Smooth muscle cell (in vitro differentiated cells): ENCODE results near the gene MFSD6. TPM values are rescaled to one million over a fixed set of nuclear protein-coding genes. Genes with fewer than 3 reads are reported as not detected.

Experiments
- DNase-seq: peaks from one replicate; lab custom pipeline; 2025; ENCODE audit not compliant: unreplicated experiment; lab: John Stamatoyannopoulos, UW
- H2AFZ ChIP-seq: fragments of 200-600 bp; sonication (generic); 2 replicates; pipeline ENCODE4 v1.6.0; 2016; ENCODE audit warnings: antibody characterized with exemption, low read depth, mild to moderate bottlenecking
- H3F3A ChIP-seq: fragments of 200-600 bp; sonication (generic); 2 replicates; pipeline ENCODE4 v1.6.0; 2017; ENCODE audit warnings: antibody characterized with exemption, low read depth
- H3K27ac ChIP-seq: fragments of 200-600 bp; sonication (generic); 2 replicates; pipeline ENCODE4 v1.5.1; 2016; ENCODE audit warnings: low read depth, mild to moderate bottlenecking
- H3K27me3 ChIP-seq: fragments of 200-600 bp; sonication (generic); 2 replicates; pipeline ENCODE4 v1.6.1; 2016; ENCODE audit warnings: low read depth, mild to moderate bottlenecking
- H3K36me3 ChIP-seq: fragments of 200-600 bp; sonication (generic); 2 replicates; pipeline ENCODE4 v1.5.1; 2016; ENCODE audit warnings: low read depth
- H3K4me1 ChIP-seq: fragments of 200-600 bp; sonication (generic); 2 replicates; pipeline ENCODE4 v1.5.1; 2016; ENCODE audit warnings: low read depth
- H3K4me2 ChIP-seq: fragments of 200-600 bp; sonication (generic); 2 replicates; pipeline ENCODE4 v1.6.0; 2016; ENCODE audit warnings: mild to moderate bottlenecking
- H3K4me3 ChIP-seq: fragments of 200-600 bp; sonication (generic); 2 replicates; pipeline ENCODE4 v1.5.1; 2016; ENCODE audit warnings: mild to moderate bottlenecking
- H3K79me2 ChIP-seq: fragments of 200-600 bp; sonication (generic); 2 replicates; pipeline ENCODE4 v1.6.0; 2016; ENCODE audit warnings: low read depth, mild to moderate bottlenecking
- H3K9ac ChIP-seq: fragments of 200-600 bp; sonication (generic); 2 replicates; pipeline ENCODE4 v1.6.0; 2016; ENCODE audit warnings: low read depth
- H3K9me3 ChIP-seq: fragments of 200-600 bp; sonication (generic); replicated peaks from 2 replicates; pipeline ENCODE4 v1.5.1; 2016; ENCODE audit warnings: low read depth
- H4K20me1 ChIP-seq: fragments of 200-600 bp; sonication (generic); 2 replicates; pipeline ENCODE4 v1.6.0; 2016; ENCODE audit warnings: low read depth
- WGBS: methylation state at CpG from one replicate; pipeline ENCODE4 v1.1.7; 2016; ENCODE audit warnings: low lambda C conversion rate; 5-methylcytosine and 5-hydroxymethylcytosine counted together
- polyA plus RNA-seq: library from polyadenylated mRNA; unstranded; fragments of >200 nt; fragmentation: Nextera tagmentation; extraction: Ambion mirVana; gene quantifications from 2 replicates; pipeline ENCODE4 v1.2.1, GENCODE V29; 2016
- total RNA-seq: library from RNA; depleted of rRNA; stranded (reverse); fragments of >200 nt; gene quantifications from 2 replicates; pipeline ENCODE4 v1.2.3, GENCODE V29; 2014
- TF ChIP-seq, protein P1 (sequence below): fragments of 200-600 bp; sonication (generic); IDR thresholded peaks from 2 replicates; pipeline ENCODE4 v1.5.1; 2017; ENCODE audit warnings: borderline replicate concordance, mild to moderate bottlenecking, antibody characterized with exemption; ENCODE audit not compliant: insufficient read depth, poor library complexity, severe bottlenecking

Gene MFSD6
- total and polyA plus RNA-seq, 2 experiments from 2014 or later, result 1.2 to 3.6 TPM

DNA sequence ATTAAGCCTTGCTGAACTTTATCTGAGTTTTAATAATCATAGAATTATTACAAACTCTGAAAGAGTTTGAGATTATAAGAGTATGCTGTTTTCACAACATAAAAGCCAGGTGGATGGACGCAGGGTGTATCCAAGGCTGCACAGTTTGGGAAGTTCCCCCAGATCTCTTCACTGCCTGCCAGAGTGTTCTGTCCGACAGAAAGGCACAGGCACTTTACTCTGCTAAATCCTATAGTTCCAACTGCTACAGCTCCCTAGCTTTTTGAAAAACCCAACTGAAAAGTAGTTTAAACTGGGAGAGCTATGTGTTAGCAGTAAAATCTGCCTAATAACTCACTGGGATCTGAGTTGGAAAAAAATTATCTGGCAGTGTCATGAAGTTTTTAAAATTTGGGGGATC, 38.0 kb downstream of the MFSD6 start:
- WGBS, result 89% methylated on average over 2 of the region's 2 CpGs
- Histone ChIP-seq H3K79me2 (no peaks in the 10 kb centered on the region), H3F3A (peaks cover 1% of the 10 kb centered on the region), H3K27ac (no peak overlapping the region), H3K9me3 (no peaks in the 10 kb centered on the region), H3K36me3 (no peaks in the 10 kb centered on the region), H3K4me3 (no peak overlapping the region), H3K27me3 (no peaks in the 10 kb centered on the region), H3K4me1 (no peaks in the 10 kb centered on the region), H2AFZ (no peak overlapping the region), H4K20me1 (no peaks in the 10 kb centered on the region), H3K9ac (no peak overlapping the region), H3K4me2 (no peak overlapping the region)
- TF ChIP-seq, protein P1, sequence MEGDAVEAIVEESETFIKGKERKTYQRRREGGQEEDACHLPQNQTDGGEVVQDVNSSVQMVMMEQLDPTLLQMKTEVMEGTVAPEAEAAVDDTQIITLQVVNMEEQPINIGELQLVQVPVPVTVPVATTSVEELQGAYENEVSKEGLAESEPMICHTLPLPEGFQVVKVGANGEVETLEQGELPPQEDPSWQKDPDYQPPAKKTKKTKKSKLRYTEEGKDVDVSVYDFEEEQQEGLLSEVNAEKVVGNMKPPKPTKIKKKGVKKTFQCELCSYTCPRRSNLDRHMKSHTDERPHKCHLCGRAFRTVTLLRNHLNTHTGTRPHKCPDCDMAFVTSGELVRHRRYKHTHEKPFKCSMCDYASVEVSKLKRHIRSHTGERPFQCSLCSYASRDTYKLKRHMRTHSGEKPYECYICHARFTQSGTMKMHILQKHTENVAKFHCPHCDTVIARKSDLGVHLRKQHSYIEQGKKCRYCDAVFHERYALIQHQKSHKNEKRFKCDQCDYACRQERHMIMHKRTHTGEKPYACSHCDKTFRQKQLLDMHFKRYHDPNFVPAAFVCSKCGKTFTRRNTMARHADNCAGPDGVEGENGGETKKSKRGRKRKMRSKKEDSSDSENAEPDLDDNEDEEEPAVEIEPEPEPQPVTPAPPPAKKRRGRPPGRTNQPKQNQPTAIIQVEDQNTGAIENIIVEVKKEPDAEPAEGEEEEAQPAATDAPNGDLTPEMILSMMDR, result no peak
- DNase-seq, result no peak

DNA sequence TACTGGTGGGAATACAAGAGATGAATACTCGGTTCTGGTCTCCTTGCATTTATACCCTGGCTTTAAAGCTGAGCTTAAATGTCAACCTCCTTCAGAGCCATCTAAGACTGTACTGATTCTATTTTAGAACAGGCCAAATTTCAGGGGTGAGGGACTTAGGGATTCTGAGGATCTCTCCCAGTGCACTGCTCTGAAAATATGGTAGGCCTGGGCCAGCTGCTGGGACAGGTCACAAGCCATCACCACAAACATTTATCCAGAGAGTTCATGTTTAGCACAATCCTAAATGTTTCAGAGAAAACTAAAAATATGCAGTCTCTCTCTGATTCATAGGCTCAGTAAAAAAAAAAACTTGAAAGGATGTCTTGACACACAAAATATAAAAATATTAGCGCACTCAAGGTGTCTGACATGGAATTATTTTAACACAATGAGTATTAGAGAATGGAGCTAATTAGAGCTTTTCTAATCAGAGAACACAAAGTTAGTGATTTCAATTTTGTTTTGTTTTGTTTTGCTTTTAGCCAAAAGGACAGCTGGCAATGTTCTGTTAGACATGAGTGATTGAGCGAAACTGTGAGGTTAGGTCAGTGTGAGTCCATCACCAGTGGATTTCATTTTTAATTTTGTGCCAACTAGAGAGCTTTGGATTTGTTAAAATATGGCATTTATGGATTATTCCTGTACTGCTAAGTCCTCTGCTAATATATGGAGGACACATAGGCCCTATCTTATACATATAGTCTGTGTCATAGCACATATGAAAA, 38.8 kb downstream of the MFSD6 start:
- no peak overlapping the region for H3K9ac ChIP-seq
- no peaks in the 10 kb centered on the region for H3K79me2 ChIP-seq
- H3K36me3 ChIP-seq, result no peaks in the 10 kb centered on the region
- DNase-seq, result no peak
- H4K20me1 ChIP-seq, result no peaks in the 10 kb centered on the region
- H3K4me2 ChIP-seq, result no peak overlapping the region
- WGBS, result 94% methylated on average over 3 of the region's 3 CpGs
- H3K4me1 ChIP-seq, result no peaks in the 10 kb centered on the region
- H3K27ac ChIP-seq, result no peak overlapping the region
- no peak overlapping the region for H3K4me3 ChIP-seq
- TF ChIP-seq, protein P1, result no peak
- no peaks in the 10 kb centered on the region for H3K27me3 ChIP-seq
- H3K9me3 ChIP-seq, result no peaks in the 10 kb centered on the region
- H3F3A ChIP-seq, result peaks cover 6% of the 10 kb centered on the region
- no peak overlapping the region for H2AFZ ChIP-seq

DNA sequence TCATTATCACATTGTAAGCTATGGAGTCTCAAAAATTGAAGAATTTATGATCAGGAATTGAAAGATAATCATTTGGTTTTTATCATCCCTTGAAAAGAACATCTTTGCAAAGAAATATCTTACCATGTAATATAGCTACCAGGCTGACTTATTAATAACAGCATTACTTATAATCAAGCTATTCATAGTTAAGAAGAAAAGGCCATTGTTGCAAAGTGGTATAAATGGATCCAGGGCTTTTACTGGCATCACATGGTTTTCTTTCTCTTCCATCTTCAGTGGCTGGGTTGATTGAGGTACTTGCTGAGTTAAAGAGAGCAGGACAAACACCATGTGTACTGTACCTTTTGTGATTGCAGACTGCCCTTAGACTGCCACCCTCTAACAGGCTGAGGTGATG, 39.6 kb downstream of the MFSD6 start:
- H3K36me3 ChIP-seq, result no peaks in the 10 kb centered on the region
- no peaks in the 10 kb centered on the region for H3K9me3 ChIP-seq
- peaks cover 6% of the 10 kb centered on the region for H3F3A ChIP-seq
- H3K4me3 ChIP-seq, result no peak overlapping the region
- H3K27me3 ChIP-seq, result no peaks in the 10 kb centered on the region
- no peak overlapping the region for H3K9ac ChIP-seq
- H3K27ac ChIP-seq, result no peak overlapping the region
- TF ChIP-seq, protein P1, result no peak
- H2AFZ ChIP-seq, result no peak overlapping the region
- no peaks in the 10 kb centered on the region for H4K20me1 ChIP-seq
- no peaks in the 10 kb centered on the region for H3K4me1 ChIP-seq
- no peaks in the 10 kb centered on the region for H3K79me2 ChIP-seq
- DNase-seq, result no peak
- no peak overlapping the region for H3K4me2 ChIP-seq

DNA sequence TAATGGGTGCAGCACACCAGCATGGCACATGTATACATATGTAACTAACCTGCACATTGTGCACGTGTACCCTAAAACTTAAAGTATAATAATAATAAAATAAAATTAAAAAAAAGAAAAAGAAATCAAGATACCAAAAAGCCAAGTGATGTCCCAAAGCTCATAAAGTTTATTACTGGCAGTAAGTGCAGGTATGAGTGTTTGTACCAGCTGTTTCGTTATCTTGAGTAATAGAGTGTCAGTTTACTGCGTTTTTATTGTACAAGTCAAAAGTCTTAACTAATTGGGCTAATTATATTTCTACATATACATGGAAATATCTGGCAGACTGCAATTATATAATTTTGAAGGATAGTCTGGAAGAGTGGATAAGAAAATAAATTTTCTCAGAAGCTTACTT, 41.8 kb downstream of the MFSD6 start:
- no peaks in the 10 kb centered on the region for H3K79me2 ChIP-seq

More for the DNA sequence above, 41.8 kb downstream of the MFSD6 start:
- no peak overlapping the region for H3K27ac ChIP-seq
- no peak overlapping the region for H3K9ac ChIP-seq
- H3K9me3 ChIP-seq, result no peaks in the 10 kb centered on the region
- H3K4me1 ChIP-seq, result no peaks in the 10 kb centered on the region
- TF ChIP-seq, protein P1, result no peak
- WGBS, result 94% methylated on average over 3 of the region's 3 CpGs
- H2AFZ ChIP-seq, result no peak overlapping the region
- no peak overlapping the region for H3K4me2 ChIP-seq
- no peaks in the 10 kb centered on the region for H3K36me3 ChIP-seq
- no peaks in the 10 kb centered on the region for H4K20me1 ChIP-seq
- H3K27me3 ChIP-seq, result no peaks in the 10 kb centered on the region
- peaks cover 6% of the 10 kb centered on the region for H3F3A ChIP-seq
- no peak for DNase-seq
- no peak overlapping the region for H3K4me3 ChIP-seq
